Liver (tissue), 3 donors: ENCODE results near the gene CHN1.

Source experiments
- EGR1 ChIP-seq, 2 donors: IDR thresholded peaks; 2 replicates each; pipeline ENCODE4 v1.6.1; 2016 to 2018; ENCODE audit warnings: antibody characterized with exemption in 2 of 2, low read depth in 2 of 2
- GABPA ChIP-seq, 2 donors: IDR thresholded peaks in 1 of 2; conservative IDR thresholded peaks in 1 of 2; 2 replicates each; pipeline ENCODE4 v1.6.1; 2016; ENCODE audit warnings: antibody characterized with exemption in 2 of 2, mild to moderate bottlenecking in 1 of 2, moderate library complexity in 1 of 2
- HNF4G ChIP-seq: IDR thresholded peaks from 2 replicates; pipeline ENCODE4 v1.6.1; 2016; ENCODE audit warnings: antibody characterized with exemption
- JUND ChIP-seq, 2 donors: IDR thresholded peaks; 2 replicates each; pipeline ENCODE4 v1.6.1; 2016; ENCODE audit warnings: antibody characterized with exemption in 2 of 2
- RAD21 ChIP-seq, 2 donors: IDR thresholded peaks; 2 replicates each; pipeline ENCODE4 v1.6.1; 2016; ENCODE audit warnings: antibody characterized with exemption in 2 of 2, mild to moderate bottlenecking in 2 of 2
- SP1 ChIP-seq: IDR thresholded peaks from 2 replicates; pipeline ENCODE4 v1.6.1; 2018; ENCODE audit warnings: antibody characterized with exemption, mild to moderate bottlenecking
- TAF1 ChIP-seq: conservative IDR thresholded peaks from 2 replicates; pipeline ENCODE4 v1.6.1; 2016; ENCODE audit warnings: antibody characterized with exemption, mild to moderate bottlenecking
- TF ChIP-seq, protein P1 (sequence below): IDR thresholded peaks from 2 replicates; pipeline ENCODE4 v1.6.1; 2016; ENCODE audit warnings: antibody characterized with exemption
- TF ChIP-seq, protein P2 (sequence below): fragments of 150-350 bp; IDR thresholded peaks from 2 replicates; pipeline ENCODE4 v1.5.1; 2017; ENCODE audit warnings: improper control_type of control experiment, low read depth, low read length; ENCODE audit not compliant: missing input control
- TF ChIP-seq, protein P3 (sequence below): IDR thresholded peaks from 2 replicates; pipeline ENCODE4 v1.6.1; 2016; ENCODE audit warnings: antibody characterized with exemption
- TF ChIP-seq, protein P4 (sequence below): IDR thresholded peaks from 2 replicates; pipeline ENCODE4 v1.6.1; 2016; ENCODE audit warnings: antibody characterized with exemption
- donor health status: healthy.
- donor health status: healthy.

DNA sequence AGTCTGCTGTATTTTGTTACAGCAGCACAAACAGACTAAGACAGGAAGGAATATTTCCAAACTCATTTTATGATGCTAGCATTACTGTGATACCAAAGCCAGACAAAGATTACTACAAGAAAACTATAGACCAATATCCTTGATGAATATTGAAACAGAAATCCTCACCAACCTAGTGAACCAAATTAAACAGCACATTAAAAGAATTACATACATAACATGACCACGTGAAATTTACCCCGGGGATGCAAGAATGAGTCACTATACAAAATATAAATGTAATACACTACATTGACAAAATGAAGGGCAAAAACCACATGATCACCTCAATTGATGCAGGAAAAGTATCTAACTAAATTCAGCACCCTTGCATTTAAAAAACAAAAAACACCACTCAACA lies 112.6 kb downstream of the CHN1 start:
- TF ChIP-seq, protein P1, sequence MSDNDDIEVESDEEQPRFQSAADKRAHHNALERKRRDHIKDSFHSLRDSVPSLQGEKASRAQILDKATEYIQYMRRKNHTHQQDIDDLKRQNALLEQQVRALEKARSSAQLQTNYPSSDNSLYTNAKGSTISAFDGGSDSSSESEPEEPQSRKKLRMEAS, result no peak
- no peak for TF ChIP-seq RAD21 (IDR thresholded peaks at IDR 0.05)
- no peak for TF ChIP-seq SP1
- TF ChIP-seq, protein P2, sequence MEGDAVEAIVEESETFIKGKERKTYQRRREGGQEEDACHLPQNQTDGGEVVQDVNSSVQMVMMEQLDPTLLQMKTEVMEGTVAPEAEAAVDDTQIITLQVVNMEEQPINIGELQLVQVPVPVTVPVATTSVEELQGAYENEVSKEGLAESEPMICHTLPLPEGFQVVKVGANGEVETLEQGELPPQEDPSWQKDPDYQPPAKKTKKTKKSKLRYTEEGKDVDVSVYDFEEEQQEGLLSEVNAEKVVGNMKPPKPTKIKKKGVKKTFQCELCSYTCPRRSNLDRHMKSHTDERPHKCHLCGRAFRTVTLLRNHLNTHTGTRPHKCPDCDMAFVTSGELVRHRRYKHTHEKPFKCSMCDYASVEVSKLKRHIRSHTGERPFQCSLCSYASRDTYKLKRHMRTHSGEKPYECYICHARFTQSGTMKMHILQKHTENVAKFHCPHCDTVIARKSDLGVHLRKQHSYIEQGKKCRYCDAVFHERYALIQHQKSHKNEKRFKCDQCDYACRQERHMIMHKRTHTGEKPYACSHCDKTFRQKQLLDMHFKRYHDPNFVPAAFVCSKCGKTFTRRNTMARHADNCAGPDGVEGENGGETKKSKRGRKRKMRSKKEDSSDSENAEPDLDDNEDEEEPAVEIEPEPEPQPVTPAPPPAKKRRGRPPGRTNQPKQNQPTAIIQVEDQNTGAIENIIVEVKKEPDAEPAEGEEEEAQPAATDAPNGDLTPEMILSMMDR, result no peak
- no peak for TF ChIP-seq EGR1 (IDR thresholded peaks at IDR 0.05; ENCODE audit: low read depth in 2 of 2)
- no peak for TF ChIP-seq GABPA (IDR thresholded peaks at IDR 0.05 in 1 of 2, conservative IDR thresholded peaks at IDR 0.05 in 1 of 2)
- TF ChIP-seq, protein P3, sequence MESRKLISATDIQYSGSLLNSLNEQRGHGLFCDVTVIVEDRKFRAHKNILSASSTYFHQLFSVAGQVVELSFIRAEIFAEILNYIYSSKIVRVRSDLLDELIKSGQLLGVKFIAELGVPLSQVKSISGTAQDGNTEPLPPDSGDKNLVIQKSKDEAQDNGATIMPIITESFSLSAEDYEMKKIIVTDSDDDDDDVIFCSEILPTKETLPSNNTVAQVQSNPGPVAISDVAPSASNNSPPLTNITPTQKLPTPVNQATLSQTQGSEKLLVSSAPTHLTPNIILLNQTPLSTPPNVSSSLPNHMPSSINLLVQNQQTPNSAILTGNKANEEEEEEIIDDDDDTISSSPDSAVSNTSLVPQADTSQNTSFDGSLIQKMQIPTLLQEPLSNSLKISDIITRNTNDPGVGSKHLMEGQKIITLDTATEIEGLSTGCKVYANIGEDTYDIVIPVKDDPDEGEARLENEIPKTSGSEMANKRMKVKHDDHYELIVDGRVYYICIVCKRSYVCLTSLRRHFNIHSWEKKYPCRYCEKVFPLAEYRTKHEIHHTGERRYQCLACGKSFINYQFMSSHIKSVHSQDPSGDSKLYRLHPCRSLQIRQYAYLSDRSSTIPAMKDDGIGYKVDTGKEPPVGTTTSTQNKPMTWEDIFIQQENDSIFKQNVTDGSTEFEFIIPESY, result no peak
- TF ChIP-seq, protein P4, sequence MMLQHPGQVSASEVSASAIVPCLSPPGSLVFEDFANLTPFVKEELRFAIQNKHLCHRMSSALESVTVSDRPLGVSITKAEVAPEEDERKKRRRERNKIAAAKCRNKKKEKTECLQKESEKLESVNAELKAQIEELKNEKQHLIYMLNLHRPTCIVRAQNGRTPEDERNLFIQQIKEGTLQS, result no peak
- no peak for TF ChIP-seq JUND (IDR thresholded peaks at IDR 0.05)
- TF ChIP-seq HNF4G, result no peak
- TF ChIP-seq TAF1, result no peak
